Measurements from ENCODE around the gene C5orf63. TPM values are rescaled to one million over a fixed set of nuclear protein-coding genes. Genes with fewer than 3 reads are reported as not detected.

Gene C5orf63
- total and polyA plus RNA-seq, 2 donors (not counting 1 experiment from before 2014, with no cell fraction given) = 10.3 to 20.0 TPM

DNA sequence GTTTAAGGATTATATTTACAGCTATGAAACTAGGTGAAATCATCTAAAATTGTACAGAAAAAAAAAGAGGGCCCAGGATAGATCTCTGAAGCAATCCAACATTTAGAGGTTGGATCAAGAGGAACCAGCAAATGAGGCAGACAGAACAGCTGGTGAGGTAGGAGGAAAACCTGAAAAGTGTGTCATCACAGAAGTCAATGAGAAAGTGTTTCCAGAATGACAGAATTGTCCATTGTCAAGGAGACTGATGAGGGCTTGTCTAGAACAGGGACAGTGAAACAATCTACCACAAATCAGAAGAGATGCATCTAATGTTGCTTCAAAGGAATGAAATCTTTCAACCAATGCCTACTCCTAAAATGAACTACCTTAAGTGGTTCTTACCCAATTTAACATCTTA is 6.6 kb downstream of the C5orf63 start:
- Mint-ChIP-seq H3K4me1 (no peaks in the 10 kb centered on the region), H3K27me3 (no peaks in the 10 kb centered on the region), H3K4me3 (no peak overlapping the region), H3K27ac (no peak overlapping the region), H3K9me3 (ENCODE audit: insufficient read depth) (no peaks in the 10 kb centered on the region)
- H3K27ac ChIP-seq (ENCODE audit: low read length in 2 of 2) = no peak overlapping the region
- DNase-seq = no peak
- H3K79me2 ChIP-seq (ENCODE audit: control insufficient read depth, insufficient read depth, low read length) = peaks cover 8% of the 10 kb centered on the region
- intact Hi-C loops (cut with micrococcal nuclease) = no loop called here
- H3K36me3 ChIP-seq (replicated peaks in 1 of 2; ENCODE audit: control extremely low read depth in 1 of 2, control insufficient read depth in 1 of 2, extremely low read depth in 1 of 2, insufficient read depth in 2 of 2, low read length in 1 of 2) = peaks cover 11 to 21% of the 10 kb centered on the region in 2 experiments
- H3K4me1 ChIP-seq (ENCODE audit: control insufficient read depth in 2 of 2, insufficient read depth in 2 of 2, low read length in 2 of 2) = no peaks in the 10 kb centered on the region
- no peaks in the 10 kb centered on the region for H3K9me3 ChIP-seq (ENCODE audit: control extremely low read depth in 1 of 3, control insufficient read depth in 2 of 3, insufficient read depth in 1 of 3, low read length in 2 of 3)
- ChIA-PET CTCF (no interaction called here), POLR2A (no interaction called here)
- no peak overlapping the region for H3K4me2 ChIP-seq (replicated peaks; ENCODE audit: low read depth, low read length, poor library complexity, severe bottlenecking)
- no peak overlapping the region for H2AFZ ChIP-seq (ENCODE audit: insufficient read depth, low read depth, low read length, poor library complexity, severe bottlenecking)
- no peaks in the 10 kb centered on the region for H4K20me1 ChIP-seq (ENCODE audit: control insufficient read depth, insufficient read depth, low read length, poor library complexity, severe bottlenecking)
- H3K27me3 ChIP-seq (replicated peaks in 1 of 4; ENCODE audit: control extremely low read depth in 1 of 4, control insufficient read depth in 3 of 4, insufficient read depth in 4 of 4, low read length in 3 of 4) = no peaks in the 10 kb centered on the region
- H3K4me3 ChIP-seq (ENCODE audit: control extremely low read depth in 1 of 5, extremely low read depth in 1 of 5, insufficient read depth in 1 of 5, low read depth in 2 of 5, low read length in 4 of 5) = no peak overlapping the region
- ATAC-seq (ENCODE audit: low read depth) = no peak
- TF ChIP-seq, protein P1, sequence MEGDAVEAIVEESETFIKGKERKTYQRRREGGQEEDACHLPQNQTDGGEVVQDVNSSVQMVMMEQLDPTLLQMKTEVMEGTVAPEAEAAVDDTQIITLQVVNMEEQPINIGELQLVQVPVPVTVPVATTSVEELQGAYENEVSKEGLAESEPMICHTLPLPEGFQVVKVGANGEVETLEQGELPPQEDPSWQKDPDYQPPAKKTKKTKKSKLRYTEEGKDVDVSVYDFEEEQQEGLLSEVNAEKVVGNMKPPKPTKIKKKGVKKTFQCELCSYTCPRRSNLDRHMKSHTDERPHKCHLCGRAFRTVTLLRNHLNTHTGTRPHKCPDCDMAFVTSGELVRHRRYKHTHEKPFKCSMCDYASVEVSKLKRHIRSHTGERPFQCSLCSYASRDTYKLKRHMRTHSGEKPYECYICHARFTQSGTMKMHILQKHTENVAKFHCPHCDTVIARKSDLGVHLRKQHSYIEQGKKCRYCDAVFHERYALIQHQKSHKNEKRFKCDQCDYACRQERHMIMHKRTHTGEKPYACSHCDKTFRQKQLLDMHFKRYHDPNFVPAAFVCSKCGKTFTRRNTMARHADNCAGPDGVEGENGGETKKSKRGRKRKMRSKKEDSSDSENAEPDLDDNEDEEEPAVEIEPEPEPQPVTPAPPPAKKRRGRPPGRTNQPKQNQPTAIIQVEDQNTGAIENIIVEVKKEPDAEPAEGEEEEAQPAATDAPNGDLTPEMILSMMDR (IDR thresholded peaks at IDR 0.05) = no peak
- no peak for TF ChIP-seq EZH2 (IDR thresholded peaks at IDR 0.05; ENCODE audit: borderline replicate concordance, insufficient read depth, low read depth, low read length, poor library complexity, severe bottlenecking)
- no peak overlapping the region for H3K9ac ChIP-seq (ENCODE audit: low read length)

DNA sequence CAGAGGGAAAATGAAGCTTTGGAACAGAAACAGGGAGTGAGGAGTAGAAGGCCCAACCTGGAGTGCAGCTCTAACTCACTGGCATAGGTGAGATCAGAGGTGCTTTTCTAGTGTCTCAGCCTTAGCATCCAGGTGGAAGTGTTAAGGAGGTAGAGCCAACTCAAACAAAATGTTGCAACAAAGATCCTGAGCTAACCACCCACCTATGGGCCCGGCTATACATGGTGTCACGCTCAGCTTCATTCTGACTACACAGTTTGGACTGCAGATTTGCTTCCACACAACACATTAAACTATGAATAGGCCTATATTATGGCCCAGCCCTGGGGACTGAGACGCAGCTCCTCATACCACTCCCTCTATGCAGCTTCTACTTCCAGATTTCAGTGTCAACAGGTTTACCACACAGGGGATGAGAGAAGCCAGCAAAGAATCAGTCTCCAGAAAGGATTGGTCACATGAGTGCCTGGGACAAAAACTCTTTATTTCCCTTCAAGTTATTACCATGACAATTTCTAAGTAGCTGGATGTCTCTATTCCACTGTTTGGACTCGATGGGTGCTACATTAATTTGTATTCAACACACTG is 9.0 kb downstream of the C5orf63 start:
- CTCF ChIA-PET = interaction anchor here (1.2 kb wide), 1 partner anchor 8 kb away, joined by 3 read pairs; the partner anchor contains the start of gene C5orf63
- H3K4me3 ChIP-seq (ENCODE audit: control extremely low read depth in 1 of 5, extremely low read depth in 1 of 5, insufficient read depth in 1 of 5, low read depth in 2 of 5, low read length in 4 of 5) = no peak overlapping the region

More for the DNA sequence above, 9.0 kb downstream of the C5orf63 start:
- H3K4me1 Mint-ChIP-seq = peaks cover 4% of the 10 kb centered on the region
- 93% methylated on average over 4 of the region's 4 CpGs for WGBS (ENCODE audit: insufficient coverage)
- POLR2A ChIA-PET = no interaction called here
- no peaks in the 10 kb centered on the region for H3K27me3 ChIP-seq (replicated peaks in 1 of 4; ENCODE audit: control extremely low read depth in 1 of 4, control insufficient read depth in 3 of 4, insufficient read depth in 4 of 4, low read length in 3 of 4)
- no peak overlapping the region for H3K27ac Mint-ChIP-seq
- intact Hi-C loops (cut with micrococcal nuclease) = no loop called here
- peaks cover 8% of the 10 kb centered on the region for H3K79me2 ChIP-seq (ENCODE audit: control insufficient read depth, insufficient read depth, low read length)
- H2AFZ ChIP-seq (ENCODE audit: insufficient read depth, low read depth, low read length, poor library complexity, severe bottlenecking) = no peak overlapping the region
- no peak overlapping the region for H3K4me3 Mint-ChIP-seq
- peaks cover 3 to 10% of the 10 kb centered on the region in 2 experiments for H3K36me3 ChIP-seq (replicated peaks in 1 of 2; ENCODE audit: control extremely low read depth in 1 of 2, control insufficient read depth in 1 of 2, extremely low read depth in 1 of 2, insufficient read depth in 2 of 2, low read length in 1 of 2)
- no peaks in the 10 kb centered on the region for H3K4me1 ChIP-seq (ENCODE audit: control insufficient read depth in 2 of 2, insufficient read depth in 2 of 2, low read length in 2 of 2)
- no peak overlapping the region for H3K9ac ChIP-seq (ENCODE audit: low read length)
- TF ChIP-seq EZH2 (IDR thresholded peaks at IDR 0.05; ENCODE audit: borderline replicate concordance, insufficient read depth, low read depth, low read length, poor library complexity, severe bottlenecking) = no peak
- TF ChIP-seq, protein P1 (IDR thresholded peaks at IDR 0.05) = no peak
- no peak overlapping the region for H3K4me2 ChIP-seq (replicated peaks; ENCODE audit: low read depth, low read length, poor library complexity, severe bottlenecking)
- DNase-seq (no peak), ATAC-seq (ENCODE audit: low read depth) (no peak)
- H3K9me3 ChIP-seq (ENCODE audit: control extremely low read depth in 1 of 3, control insufficient read depth in 2 of 3, insufficient read depth in 1 of 3, low read length in 2 of 3) = no peaks in the 10 kb centered on the region
- H3K27me3 Mint-ChIP-seq = no peaks in the 10 kb centered on the region
- no peak overlapping the region for H3K27ac ChIP-seq (ENCODE audit: low read length in 2 of 2)
- no peaks in the 10 kb centered on the region for H4K20me1 ChIP-seq (ENCODE audit: control insufficient read depth, insufficient read depth, low read length, poor library complexity, severe bottlenecking)
- no peaks in the 10 kb centered on the region for H3K9me3 Mint-ChIP-seq (ENCODE audit: insufficient read depth)
